GM12872 (cell line): ENCODE data around the gene TRPT1.

ENCODE experiments used
- CTCF ChIP-seq: IDR thresholded peaks from 3 replicates; pipeline ENCODE4 v1.5.1; 2011; ENCODE audit warnings: low read depth, mild to moderate bottlenecking, low read length, moderate library complexity; ENCODE audit not compliant: insufficient read depth

TRPT1 gene

DNA sequence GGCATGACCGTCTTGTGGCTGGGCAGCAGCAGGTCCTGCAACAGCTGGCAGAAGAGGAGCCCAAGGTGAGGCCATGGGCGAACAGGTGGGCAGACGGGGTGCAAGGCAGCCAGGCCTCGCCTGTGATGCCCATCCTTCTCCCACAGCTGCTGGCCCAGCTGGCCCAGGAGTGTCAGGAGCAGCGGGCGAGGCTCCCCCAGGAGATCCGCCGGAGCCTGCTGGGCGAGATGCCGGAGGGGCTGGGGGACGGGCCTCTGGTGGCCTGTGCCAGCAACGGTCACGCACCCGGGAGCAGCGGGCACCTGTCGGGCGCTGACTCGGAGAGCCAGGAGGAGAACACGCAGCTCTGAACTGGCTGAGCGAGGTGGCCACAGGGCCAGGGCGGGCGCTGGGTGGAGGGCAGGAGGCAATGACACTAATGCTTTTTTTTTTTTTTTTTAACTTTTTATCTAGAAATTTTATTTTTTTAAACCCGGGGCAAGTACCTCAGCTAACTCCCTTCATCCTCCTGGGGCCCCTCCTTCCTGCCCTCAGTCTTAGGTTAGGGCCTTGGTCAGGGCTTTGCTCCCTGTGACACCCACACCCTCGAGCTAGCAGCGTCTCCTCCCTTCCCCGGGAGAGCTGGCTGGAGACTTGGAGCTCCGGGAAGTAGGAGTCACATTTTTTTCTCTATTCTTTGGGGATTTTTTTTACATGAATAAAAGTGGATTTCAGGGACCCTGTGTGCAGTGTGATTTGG, 41.4 kb upstream of the TRPT1 start:
- TF ChIP-seq CTCF: no peak

DNA sequence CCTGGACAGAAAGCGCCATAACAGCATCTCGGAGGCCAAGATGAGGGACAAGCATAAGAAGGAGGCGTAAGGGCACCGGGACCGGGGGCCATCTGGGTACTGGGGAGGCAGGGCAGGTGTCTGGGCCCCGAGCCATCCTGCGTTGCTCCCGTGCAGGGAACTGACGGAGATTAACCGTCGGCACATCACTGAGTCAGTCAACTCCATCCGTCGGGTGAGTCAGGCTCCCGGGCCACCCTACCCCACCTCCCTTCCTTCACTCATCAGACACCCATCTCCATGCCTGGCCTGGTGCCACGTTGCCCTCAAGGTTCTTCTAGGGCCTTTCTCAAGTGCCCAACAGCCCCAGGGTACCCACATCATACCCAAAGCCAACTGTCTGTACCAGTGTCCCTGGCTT, 40.4 kb upstream of the TRPT1 start:
- no peak for TF ChIP-seq CTCF

GRCh38 chr11:64265176-64266160, 39.5 kb upstream of the TRPT1 start:
- no peak for TF ChIP-seq CTCF

DNA sequence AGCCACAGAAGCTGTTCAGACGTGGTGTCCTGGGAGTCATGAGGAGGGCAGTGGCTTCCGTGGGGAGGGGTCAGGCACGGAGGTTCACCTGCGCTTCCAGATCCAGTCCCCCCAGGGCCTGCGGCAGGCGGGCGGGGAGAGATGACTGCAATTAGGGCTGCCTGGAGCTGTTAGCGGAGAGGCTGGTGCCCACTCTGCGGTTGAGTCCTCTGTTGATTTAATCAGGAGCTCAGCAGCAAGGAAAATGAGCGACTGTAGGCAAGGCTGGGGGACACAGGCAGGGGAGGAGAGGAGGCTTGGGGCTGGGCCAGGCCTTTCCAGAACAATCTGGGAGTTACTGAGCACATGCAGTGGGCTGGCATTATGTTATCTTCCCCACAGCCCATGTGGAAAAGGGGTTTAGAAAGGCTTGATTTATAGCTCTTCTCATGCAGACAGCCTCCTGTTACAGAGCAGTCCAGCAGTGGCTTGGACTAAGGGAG, 38.4 kb upstream of the TRPT1 start:
- no peak for TF ChIP-seq CTCF

DNA sequence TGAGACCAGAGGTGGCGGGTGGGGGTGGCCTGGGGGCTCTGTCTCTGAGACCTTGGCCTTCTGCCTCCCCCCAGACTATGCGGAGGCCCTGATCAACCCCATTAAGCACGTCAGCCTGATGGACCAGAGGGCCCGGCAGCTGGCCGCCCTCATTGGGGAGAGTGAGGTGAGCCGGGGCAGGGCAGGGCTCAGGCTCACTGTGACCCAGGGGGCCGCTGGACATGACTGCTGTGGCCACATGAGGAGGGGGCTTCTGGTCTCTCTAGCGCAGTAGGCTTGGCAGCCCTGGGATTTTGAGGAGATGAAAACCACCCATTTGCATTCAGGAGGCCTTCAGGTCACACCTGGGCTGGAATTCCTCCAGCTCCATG, 37.9 kb upstream of the TRPT1 start:
- TF ChIP-seq CTCF: no peak

DNA sequence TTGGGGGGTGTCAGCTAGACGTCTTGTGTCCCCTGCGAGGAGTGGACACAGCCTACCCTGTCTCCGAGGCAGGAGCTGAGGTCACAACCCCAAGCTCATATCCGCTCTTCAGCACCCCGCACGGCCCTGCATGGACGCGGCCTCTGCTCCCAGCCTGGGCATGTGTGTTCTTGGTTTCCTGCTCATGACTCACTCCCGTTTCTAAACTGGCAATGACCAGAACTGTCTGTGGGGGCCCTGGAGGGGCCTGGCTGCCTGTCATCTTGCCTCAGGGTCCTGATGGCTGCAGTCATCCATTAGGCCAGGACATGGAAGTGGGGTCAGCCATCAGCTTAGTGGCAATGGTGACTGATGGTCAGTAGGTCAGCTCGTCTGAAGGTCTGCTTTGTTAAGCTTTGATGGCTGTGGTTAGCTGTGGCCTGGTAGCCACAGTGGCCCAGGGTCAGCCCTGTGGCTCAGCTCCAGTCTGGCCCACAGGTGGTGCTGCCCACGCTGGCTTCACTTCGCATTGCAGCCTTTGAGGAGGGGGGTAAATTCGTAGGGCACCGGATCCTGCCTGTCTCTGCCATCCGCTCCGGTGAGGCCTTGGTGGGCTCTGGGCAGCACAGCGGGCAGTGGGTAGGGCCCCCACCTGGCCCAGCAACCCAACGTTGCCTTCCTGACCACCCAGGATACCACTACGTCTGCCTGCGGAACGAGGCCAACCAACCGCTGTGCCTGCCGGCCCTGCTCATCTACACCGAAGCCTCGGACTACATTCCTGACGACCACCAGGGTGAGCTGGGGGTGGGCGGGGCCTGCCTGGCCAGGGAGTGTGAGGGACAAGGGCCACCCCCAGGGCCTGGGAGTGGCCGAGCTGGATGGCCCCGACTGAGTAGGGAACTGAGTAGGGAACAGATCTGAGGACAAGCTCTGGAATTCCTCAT, 37.3 kb upstream of the TRPT1 start:
- TF ChIP-seq CTCF: no peak
